Thyroid gland (tissue), 4 donors: Measurements from ENCODE around the gene ATXN7. TPM values are rescaled to one million over a fixed set of nuclear protein-coding genes. Genes with fewer than 3 reads are reported as not detected.

Experiments
- DNase-seq, 2 donors: peaks; one replicate each; pipeline ENCODE4 v3.0.0-alpha.2; 2019
- H3K27ac ChIP-seq, 3 donors: fragments of 200-600 bp; sonication (generic); 1 replicate in 2 of 3; 2 replicates in 1 of 3; pipeline ENCODE4 v1.5.1; 2016 to 2019; ENCODE audit warnings: mild to moderate bottlenecking in 1 of 3, moderate library complexity in 1 of 3
- H3K27me3 ChIP-seq: fragments of 200-600 bp; sonication (generic); one replicate; pipeline ENCODE4 v1.5.1; 2019
- H3K36me3 ChIP-seq, 2 donors: fragments of 200-600 bp; sonication (generic); one replicate each; pipeline ENCODE4 v1.5.1; 2016 to 2019
- H3K4me1 ChIP-seq, 2 donors: fragments of 200-600 bp; sonication (generic); one replicate each; pipeline ENCODE4 v1.5.1; 2017 to 2019
- H3K4me3 ChIP-seq, 3 donors: fragments of 200-600 bp; sonication (generic); replicated peaks in 1 of 3; 1 replicate in 2 of 3; 2 replicates in 1 of 3; pipeline ENCODE4 v1.5.1; 2016; ENCODE audit warnings: mild to moderate bottlenecking in 1 of 3
- H3K9me3 ChIP-seq: fragments of 200-600 bp; sonication (generic); one replicate; pipeline ENCODE4 v1.5.1; 2017
- POLR2A ChIP-seq, 2 donors: fragments of 450-650 bp; IDR thresholded peaks; one replicate each; pipeline ENCODE4 v1.6.1; 2017; ENCODE audit warnings: antibody characterized with exemption in 2 of 2, mild to moderate bottlenecking in 2 of 2, moderate library complexity in 1 of 2
- WGBS, 2 donors: methylation state at CpG; one replicate each; pipeline ENCODE4 v1.1.5; 2017; 5-methylcytosine and 5-hydroxymethylcytosine counted together
- intact Hi-C: fragments of 100-400 bp; cut with DNase I; formaldehyde crosslinking; loops from one replicate; pipeline ENCODE4 v1.15.1; 2023
- total RNA-seq, 4 donors: library from RNA; depleted of rRNA; stranded (reverse); fragments of >200 nt; gene quantifications; one replicate each; pipeline ENCODE4 v1.2.3, GENCODE V29; 2016
- TF ChIP-seq, protein P1 (sequence below), 6 experiments: fragments of 200-600 bp in 3 of 6; fragments of 450-650 bp in 3 of 6; sonication (generic) in 3 of 6; IDR thresholded peaks; one replicate each; pipeline ENCODE4 v1.5.1; 2016 to 2019; ENCODE audit warnings: antibody characterized with exemption in 6 of 6, mild to moderate bottlenecking in 2 of 6, inconsistent platforms in 1 of 6, moderate library complexity in 1 of 6

The ATXN7 gene
- total RNA-seq, 4 donors from 2014 or later = 23.2 to 51.8 (median 33.8) TPM

DNA sequence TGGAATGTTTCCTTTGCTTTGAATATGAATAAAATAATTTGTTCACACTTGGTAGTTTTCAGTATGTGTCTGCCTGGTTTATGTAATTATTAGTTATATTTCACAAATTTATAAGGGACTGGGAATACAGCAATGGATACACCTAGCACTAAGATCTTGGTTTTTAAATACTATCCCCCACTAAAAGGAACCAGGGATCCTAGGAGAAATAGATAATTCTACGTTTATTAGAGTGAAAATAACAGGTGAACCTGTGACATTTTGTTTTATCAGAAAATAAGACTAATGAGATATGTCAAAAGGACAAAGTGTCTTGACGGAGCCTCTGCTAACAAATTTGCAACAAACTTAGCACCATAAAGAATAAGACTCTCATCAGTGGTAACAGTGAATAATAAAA is 156.2 kb downstream of the ATXN7 start:
- no peak for DNase-seq
- Histone ChIP-seq H3K27me3 (no peaks in the 10 kb centered on the region), H3K9me3 (no peaks in the 10 kb centered on the region), H3K4me1 (peaks cover 10 to 14% of the 10 kb centered on the region in 2 donors), H3K4me3 (no peak overlapping the region), H3K36me3 (peaks cover 13 to 30% of the 10 kb centered on the region in 2 donors), H3K27ac (no peak overlapping the region)
- no peak for TF ChIP-seq POLR2A (IDR thresholded peaks at IDR 0.05)
- TF ChIP-seq, protein P1, sequence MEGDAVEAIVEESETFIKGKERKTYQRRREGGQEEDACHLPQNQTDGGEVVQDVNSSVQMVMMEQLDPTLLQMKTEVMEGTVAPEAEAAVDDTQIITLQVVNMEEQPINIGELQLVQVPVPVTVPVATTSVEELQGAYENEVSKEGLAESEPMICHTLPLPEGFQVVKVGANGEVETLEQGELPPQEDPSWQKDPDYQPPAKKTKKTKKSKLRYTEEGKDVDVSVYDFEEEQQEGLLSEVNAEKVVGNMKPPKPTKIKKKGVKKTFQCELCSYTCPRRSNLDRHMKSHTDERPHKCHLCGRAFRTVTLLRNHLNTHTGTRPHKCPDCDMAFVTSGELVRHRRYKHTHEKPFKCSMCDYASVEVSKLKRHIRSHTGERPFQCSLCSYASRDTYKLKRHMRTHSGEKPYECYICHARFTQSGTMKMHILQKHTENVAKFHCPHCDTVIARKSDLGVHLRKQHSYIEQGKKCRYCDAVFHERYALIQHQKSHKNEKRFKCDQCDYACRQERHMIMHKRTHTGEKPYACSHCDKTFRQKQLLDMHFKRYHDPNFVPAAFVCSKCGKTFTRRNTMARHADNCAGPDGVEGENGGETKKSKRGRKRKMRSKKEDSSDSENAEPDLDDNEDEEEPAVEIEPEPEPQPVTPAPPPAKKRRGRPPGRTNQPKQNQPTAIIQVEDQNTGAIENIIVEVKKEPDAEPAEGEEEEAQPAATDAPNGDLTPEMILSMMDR (IDR thresholded peaks at IDR 0.05) = no peak
- 89 to 92% methylated on average over 2 of the region's 2 CpGs for WGBS, 2 donors
- intact Hi-C loops = no loop called here

DNA sequence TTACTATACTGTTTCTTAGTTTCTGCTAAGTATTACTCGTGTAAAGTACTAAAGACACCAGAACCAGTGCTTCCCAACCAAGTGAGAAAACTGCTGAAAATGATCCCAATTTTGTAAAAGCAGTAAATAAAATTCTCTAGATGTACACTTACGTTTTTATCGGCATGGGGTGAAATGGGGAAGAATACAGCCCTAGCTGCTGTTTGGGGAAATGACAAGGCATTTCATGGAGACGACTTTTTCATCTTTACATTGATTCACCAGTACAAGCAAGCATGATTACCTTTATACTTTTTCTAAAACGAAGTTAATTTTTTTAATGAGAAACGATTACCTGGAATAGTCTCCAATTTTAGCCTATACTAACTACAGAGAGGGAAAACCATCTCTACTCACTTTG is 158.3 kb downstream of the ATXN7 start:
- peak overlapping the region in 1 of 3 donors; percentile 64 for H3K4me3 ChIP-seq
- H3K9me3 ChIP-seq = no peaks in the 10 kb centered on the region
- H3K36me3 ChIP-seq = peaks cover 7 to 24% of the 10 kb centered on the region in 2 donors
- no peak for DNase-seq
- intact Hi-C loops = no loop called here
- H3K27me3 ChIP-seq = no peaks in the 10 kb centered on the region
- H3K4me1 ChIP-seq = peaks cover 10 to 14% of the 10 kb centered on the region in 2 donors
- no peak overlapping the region for H3K27ac ChIP-seq
- no peak for TF ChIP-seq POLR2A (IDR thresholded peaks at IDR 0.05)
- TF ChIP-seq, protein P1 (IDR thresholded peaks at IDR 0.05) = peak in 1 of 6 experiments; percentile 4
- WGBS, 2 donors = 82 to 84% methylated on average over 6 of the region's 6 CpGs

DNA sequence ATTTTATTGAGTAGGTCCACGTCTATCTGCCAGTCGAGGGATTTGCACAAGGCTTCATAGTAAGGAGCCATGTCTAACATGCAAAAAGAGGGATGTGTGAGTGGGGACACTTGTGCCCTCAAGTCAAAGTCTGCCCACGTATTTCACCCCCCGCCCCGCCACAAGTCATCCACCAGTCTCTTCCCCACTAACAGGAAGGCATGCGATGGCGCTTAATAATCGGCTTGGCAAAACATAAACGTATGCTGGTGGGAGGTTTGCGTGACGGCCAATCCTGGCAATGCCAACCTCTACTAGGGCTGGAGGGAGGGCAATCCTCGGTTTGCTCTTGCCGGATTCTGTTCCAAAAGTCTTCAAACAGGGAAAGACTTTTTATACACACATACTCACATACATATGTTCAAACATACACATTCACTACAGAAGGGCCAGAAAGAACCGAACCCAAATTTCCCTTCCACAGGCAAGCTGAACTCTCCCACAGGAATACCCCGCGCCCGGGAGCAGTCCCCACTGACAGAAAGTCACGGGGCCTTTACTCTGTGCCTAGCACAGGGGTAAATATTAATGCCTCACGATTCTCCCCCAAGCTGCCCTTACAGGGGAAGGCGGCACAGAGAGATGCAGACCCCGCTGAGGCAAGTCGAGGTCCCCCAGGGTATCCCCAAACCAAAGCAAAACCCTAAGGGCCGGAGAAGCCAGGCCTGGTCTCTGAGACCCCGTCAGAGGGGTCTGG is 159.0 kb downstream of the ATXN7 start:
- H3K36me3 ChIP-seq = peaks cover under 1 to 18% of the 10 kb centered on the region in 2 donors
- H3K27ac ChIP-seq = peak overlapping the region; percentile 34 to 86 (median 54)
- DNase-seq = peak; percentile 8 to 14
- TF ChIP-seq, protein P1 (IDR thresholded peaks at IDR 0.05) = no peak
- TF ChIP-seq POLR2A (IDR thresholded peaks at IDR 0.05) = no peak
- H3K4me1 ChIP-seq = peaks cover 10 to 14% of the 10 kb centered on the region in 2 donors
- 14 to 22% methylated on average over 21 to 23 of the region's 24 CpGs for WGBS, 2 donors
- H3K4me3 ChIP-seq = peak overlapping the region; percentile 64 to 97 (median 95)
- intact Hi-C loops = no loop called here
- no peaks in the 10 kb centered on the region for H3K9me3 ChIP-seq
- no peaks in the 10 kb centered on the region for H3K27me3 ChIP-seq

DNA sequence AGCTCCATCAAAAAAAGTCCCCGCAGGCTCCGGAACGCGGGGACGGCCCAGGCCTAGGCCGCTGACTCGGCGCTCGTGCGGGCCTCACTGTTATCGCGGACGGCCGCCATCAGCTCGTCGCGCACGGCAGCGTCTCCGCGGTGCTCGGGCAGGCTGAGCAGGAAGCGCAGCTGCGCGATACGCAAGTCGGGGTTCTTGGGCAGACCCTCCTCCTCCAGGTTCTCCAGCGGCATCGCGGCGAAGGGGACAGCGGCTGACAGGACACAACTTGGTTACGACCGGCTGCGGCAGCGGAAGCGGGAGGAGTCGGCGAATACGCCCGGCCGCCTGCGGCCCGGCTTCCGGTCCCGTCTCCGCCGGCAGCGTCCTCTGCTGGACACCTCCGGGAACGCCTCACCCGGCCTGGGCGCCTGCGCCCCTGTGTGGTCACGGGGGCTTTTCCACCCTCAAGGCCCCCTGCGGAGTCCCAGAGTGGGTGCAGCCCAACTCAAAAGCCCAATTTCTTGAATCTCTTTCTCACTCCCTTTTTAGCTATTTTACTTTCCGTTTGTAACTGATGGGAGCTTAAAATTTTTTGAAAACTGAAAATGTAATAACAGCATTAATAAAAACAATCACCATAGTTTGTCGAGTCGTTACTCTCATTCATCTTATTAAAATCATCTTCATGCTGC is 159.7 kb downstream of the ATXN7 start, which contains the start of gene PSMD6:
PSMD6 (minus strand) TSS at position 308 of the 674 bp plus-strand sequence; CDS start at position 233, 75 bp downstream.
- Histone ChIP-seq H3K27ac (peak within 1 kb of the TSS; percentile 54 to 86 (median 57)), H3K36me3 (peaks cover 0 to 10% of the 10 kb centered on the region in 2 donors), H3K4me3 (peak within 1 kb of the TSS; percentile 64 to 97 (median 95)), H3K4me1 (peaks cover 10 to 14% of the 10 kb centered on the region in 2 donors), H3K9me3 (no peaks in the 10 kb centered on the region), H3K27me3 (no peaks in the 10 kb centered on the region)
- 5 to 7% methylated on average over 21 to 32 of the region's 59 CpGs for WGBS, 2 donors
- intact Hi-C loops = no loop called here
- TF ChIP-seq, protein P1 (IDR thresholded peaks at IDR 0.05) = peak; percentile 94 to 100 (median 98)
- TF ChIP-seq POLR2A (IDR thresholded peaks at IDR 0.05) = peak in 1 of 2 donors; percentile 59
- peak; percentile 81 to 88 for DNase-seq
